ENCODE results near the gene RCBTB2.

DNA sequence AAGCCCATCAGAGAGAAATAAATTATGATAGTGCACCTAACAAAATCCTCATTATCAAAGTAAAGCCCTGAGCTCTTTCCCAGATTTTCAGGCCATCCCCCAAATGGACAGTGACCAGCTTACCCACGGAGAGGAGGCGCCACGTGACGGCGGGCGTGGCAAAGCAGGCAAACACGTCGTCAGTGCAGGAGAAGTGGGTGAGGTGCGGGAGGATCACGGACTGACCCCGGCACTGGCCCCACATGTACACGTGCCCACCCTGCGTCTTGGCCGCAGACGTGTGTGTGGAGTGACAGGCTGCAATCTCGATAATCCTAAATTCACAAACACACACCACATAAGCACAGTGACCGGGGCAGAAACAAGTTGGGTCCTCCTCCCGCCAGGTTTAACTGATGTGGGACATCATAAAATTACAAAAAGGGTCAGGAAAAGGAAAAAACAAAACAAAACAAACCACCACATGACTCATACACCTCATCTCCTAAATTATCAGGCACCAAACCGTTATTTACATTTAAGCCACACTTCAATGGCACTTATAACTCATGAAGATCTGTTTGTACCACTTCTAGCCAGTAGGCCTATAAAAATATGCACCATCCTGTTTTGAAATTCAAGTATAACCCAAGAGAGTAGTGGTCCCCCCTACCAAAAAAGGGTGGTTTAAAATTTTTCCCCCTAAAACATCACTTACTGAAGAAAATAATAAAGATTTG lies 30.1 kb downstream of the RCBTB2 start:
- no peak for TF ChIP-seq CTCF (IDR thresholded peaks at IDR 0.05; ENCODE audit: low read depth, low read length)
- TF ChIP-seq EZH2phosphoT487 (IDR thresholded peaks at IDR 0.05; ENCODE audit: low read depth), result no peak

All from OCI-LY3 (cell line).